Fibroblast of skin of left quadriceps (primary cell): Measurements from ENCODE around the gene MTUS2.

Experiments used
- DNase-seq, 2 experiments: peaks; one replicate each; pipeline ENCODE4 v3.0.0-alpha.2; 2013; ENCODE audit warnings: low read depth in 2 of 2

The MTUS2 gene

DNA sequence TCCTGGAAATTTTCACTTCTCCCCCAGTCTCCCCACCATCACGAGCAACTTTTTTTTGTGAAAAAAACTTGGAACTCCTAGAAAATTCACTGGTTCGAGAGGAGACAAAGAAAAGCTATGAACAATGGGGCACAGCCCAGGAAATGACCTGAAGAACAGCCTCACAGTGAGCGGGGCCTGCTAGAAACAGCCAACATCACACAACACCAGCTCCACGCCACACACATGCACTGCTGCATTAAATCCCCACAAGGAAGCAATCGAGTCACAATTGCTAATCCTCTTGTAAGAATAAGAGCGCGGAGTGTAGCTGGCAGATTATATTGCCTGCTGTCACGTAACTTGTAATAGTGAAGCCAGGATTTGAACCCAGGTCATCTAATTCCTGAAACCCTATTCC is 726.5 kb downstream of the MTUS2 start:
- DNase-seq, result no peak

DNA sequence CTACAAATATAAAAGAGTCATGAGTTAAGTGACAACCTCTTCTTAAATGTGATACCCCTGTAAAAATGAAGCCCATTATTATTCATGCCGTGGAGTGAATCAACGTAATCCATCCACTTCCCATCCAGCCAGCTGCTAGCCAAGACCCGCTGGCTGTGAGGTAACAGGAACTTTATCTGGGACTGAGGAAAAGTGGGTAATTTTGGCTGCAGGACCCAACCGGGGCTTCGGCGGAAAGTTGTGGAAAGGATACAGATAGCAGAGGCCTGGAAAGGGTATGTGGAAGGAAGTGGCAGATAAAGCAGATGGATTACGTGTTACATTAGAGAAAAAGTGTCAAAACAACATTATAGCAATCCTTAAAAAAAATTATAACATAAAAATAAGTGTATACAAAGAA is 727.0 kb downstream of the MTUS2 start:
- DNase-seq, result no peak

DNA sequence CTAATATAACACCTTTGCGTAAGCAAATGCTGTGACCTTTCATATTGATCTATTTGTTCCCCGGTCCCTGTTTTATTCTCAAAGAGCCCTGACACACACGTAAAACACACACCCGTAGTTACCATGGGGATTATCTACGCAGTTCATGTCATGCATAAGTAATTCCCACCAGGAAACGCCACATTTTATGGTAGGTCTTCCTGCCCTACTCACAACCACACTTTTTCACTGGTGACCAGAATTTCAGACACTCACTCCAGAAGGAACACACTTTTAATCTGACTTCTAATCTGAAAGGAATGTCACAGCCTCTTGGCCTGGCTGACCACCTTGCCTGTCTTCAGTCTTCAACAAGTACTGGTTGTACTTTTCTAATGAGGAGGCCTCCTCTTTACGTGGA is 728.6 kb downstream of the MTUS2 start:
- no peak for DNase-seq

DNA sequence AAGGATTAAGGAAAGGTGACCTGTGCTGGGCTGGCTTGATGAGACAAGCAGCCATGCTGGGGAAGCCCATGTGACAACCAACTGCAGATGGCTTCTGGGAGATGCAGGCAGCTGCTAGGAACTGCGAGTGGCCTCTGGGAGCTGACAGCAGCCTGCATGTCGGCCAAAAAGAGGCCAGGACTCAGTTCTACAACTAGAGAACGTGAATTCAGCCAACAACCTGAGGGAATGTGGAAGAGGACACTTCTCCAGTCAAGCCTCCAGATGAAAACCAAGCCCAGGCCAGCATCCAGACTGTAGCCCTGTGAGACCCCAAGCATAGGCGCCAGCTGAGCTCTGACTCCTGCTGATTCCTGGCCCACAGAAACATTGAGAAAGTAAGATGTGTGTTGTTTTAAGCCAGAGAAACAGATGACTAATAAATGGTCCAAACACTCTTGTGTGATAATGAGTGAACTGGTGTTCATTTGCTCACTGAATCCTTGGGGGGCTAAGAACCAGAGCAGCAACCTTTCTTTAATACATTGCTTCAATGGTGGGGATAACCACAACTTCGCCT is 730.4 kb downstream of the MTUS2 start:
- DNase-seq, result no peak

DNA sequence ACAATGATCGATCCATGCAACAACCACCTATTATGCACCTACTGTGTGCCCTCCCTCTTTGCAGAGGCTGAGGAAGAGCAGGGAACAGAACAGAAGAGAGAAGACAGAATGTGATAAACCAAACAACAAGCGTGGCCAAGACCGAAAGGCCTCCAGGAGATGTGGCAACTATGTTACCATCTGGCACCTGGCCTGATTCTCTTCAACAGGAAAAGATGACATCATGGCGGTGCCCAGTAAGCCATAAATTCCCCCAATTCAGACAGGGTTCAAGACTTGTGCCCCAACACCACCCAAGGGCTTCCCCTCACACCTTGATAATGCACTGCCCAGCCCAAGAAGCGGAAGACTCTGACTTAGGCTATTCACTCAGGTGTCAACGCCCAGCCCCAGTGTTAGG is 731.1 kb downstream of the MTUS2 start:
- DNase-seq, result no peak
